ENCODE data around the gene CAMTA1. TPM values are rescaled to one million over a fixed set of nuclear protein-coding genes. Genes with fewer than 3 reads are reported as not detected.

CAMTA1 gene
- polyA plus RNA-seq, 1 experiment, result 23.1 TPM

- POLR2A ChIA-PET, result no interaction called here
- no peak for TF ChIP-seq CTCF (IDR thresholded peaks at IDR 0.05; ENCODE audit: insufficient read depth, low read depth, low read length)
- no peak for DNase-seq (ENCODE audit: low read depth)
- CTCF ChIA-PET, result no interaction called here
- Histone ChIP-seq H3K27me3 (ENCODE audit: control insufficient read depth, insufficient read depth, low read length) (no peaks in the 10 kb centered on the region), H3K36me3 (ENCODE audit: control insufficient read depth, insufficient read depth, low read length) (no peaks in the 10 kb centered on the region), H3K4me3 (ENCODE audit: low read depth, low read length) (no peak overlapping the region)
Observed at GRCh38 chr1:7313826-7314225, 528.6 kb downstream of the CAMTA1 start.

- Histone ChIP-seq H3K36me3 (ENCODE audit: control insufficient read depth, insufficient read depth, low read length) (no peaks in the 10 kb centered on the region), H3K27me3 (ENCODE audit: control insufficient read depth, insufficient read depth, low read length) (no peaks in the 10 kb centered on the region), H3K4me3 (ENCODE audit: low read depth, low read length) (no peak overlapping the region)
- no peak for DNase-seq (ENCODE audit: low read depth)
- CTCF ChIA-PET, result no interaction called here
- POLR2A ChIA-PET, result no interaction called here
- TF ChIP-seq CTCF (IDR thresholded peaks at IDR 0.05; ENCODE audit: insufficient read depth, low read depth, low read length), result no peak
Observed at GRCh38 chr1:7315316-7315715, 530.1 kb downstream of the CAMTA1 start.

- no peak for TF ChIP-seq CTCF (IDR thresholded peaks at IDR 0.05; ENCODE audit: insufficient read depth, low read depth, low read length)
- DNase-seq (ENCODE audit: low read depth), result no peak
- Histone ChIP-seq H3K4me3 (ENCODE audit: low read depth, low read length) (no peak overlapping the region), H3K27me3 (ENCODE audit: control insufficient read depth, insufficient read depth, low read length) (no peaks in the 10 kb centered on the region), H3K36me3 (ENCODE audit: control insufficient read depth, insufficient read depth, low read length) (no peaks in the 10 kb centered on the region)
- ChIA-PET POLR2A (no interaction called here), CTCF (no interaction called here)
Observed at GRCh38 chr1:7315946-7316345, 530.7 kb downstream of the CAMTA1 start.

- no peaks in the 10 kb centered on the region for H3K27me3 ChIP-seq (ENCODE audit: control insufficient read depth, insufficient read depth, low read length)
- no peak overlapping the region for H3K4me3 ChIP-seq (ENCODE audit: low read depth, low read length)
- CTCF ChIA-PET, result interaction anchor here (1.2 kb wide), 1 partner anchor 144 kb away, joined by 3 read pairs; no protein-coding TSS in a partner anchor
- POLR2A ChIA-PET, result no interaction called here
- no peak for TF ChIP-seq CTCF (IDR thresholded peaks at IDR 0.05; ENCODE audit: insufficient read depth, low read depth, low read length)
- no peak for DNase-seq (ENCODE audit: low read depth)
- H3K36me3 ChIP-seq (ENCODE audit: control insufficient read depth, insufficient read depth, low read length), result no peaks in the 10 kb centered on the region
Observed at GRCh38 chr1:7317888-7318287, 532.6 kb downstream of the CAMTA1 start.

GRCh38 chr1:7319196-7319595 lies 533.9 kb downstream of the CAMTA1 start:
- Histone ChIP-seq H3K4me3 (ENCODE audit: low read depth, low read length) (no peak overlapping the region), H3K27me3 (ENCODE audit: control insufficient read depth, insufficient read depth, low read length) (no peaks in the 10 kb centered on the region), H3K36me3 (ENCODE audit: control insufficient read depth, insufficient read depth, low read length) (no peaks in the 10 kb centered on the region)
- ChIA-PET POLR2A (no interaction called here), CTCF (interaction anchor here (0.6 to 1.2 kb wide), 5 partner anchors 12 to 350 kb away, joined by 3 to 4 read pairs (median 3); no protein-coding TSS in a partner anchor)
- DNase-seq (ENCODE audit: low read depth), result no peak
- TF ChIP-seq CTCF (IDR thresholded peaks at IDR 0.05; ENCODE audit: insufficient read depth, low read depth, low read length), result no peak
